Esophagus squamous epithelium (tissue), 4 donors: ENCODE measurements around the gene LMBRD1.

Experiments
- POLR2A ChIP-seq, 4 donors: fragments of 450-650 bp; IDR thresholded peaks; one replicate each; pipeline ENCODE4 v1.6.1; 2017; ENCODE audit warnings: antibody characterized with exemption in 4 of 4, mild to moderate bottlenecking in 4 of 4, moderate library complexity in 3 of 4
- TF ChIP-seq, protein P1 (sequence below), 6 experiments: fragments of 450-650 bp in 4 of 6; fragments of 200-600 bp in 2 of 6; sonication (generic) in 2 of 6; IDR thresholded peaks; one replicate each; pipeline ENCODE4 v1.5.1; 2016 to 2019; ENCODE audit warnings: antibody characterized with exemption in 6 of 6, mild to moderate bottlenecking in 4 of 6, moderate library complexity in 4 of 6

DNA sequence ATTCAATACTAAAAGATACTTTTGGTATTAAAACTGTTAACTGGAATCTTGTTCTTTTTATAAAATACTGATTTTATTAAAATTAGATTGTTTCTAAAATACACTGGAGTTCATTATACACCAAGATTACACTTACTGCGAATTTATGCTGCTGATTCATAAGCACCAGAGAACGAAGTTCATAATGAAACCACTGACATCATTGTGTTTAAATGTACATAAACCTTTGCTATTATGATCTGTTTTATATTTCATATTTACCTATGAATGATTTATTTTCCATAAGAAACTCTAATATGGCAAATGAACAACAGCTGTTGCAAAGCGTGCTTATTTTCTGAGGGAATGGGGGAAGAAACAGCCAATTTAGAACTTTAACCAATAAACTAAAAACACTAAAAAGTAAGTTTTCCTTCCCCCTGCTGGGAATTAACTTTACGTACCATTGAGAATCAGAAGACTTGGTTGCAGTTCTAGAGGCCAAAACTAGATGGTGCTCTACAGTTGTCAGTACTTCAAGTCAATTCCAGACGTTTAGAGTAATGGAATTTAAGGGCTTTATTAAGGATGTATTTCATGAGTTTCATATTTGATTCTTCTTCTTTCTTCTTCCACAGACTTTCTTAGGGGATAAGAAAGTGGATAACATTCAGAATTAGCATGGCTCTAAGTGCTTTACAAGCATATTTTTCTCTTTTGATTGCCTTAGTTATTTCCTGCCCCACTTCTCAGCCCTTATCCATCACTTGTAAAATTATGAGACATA is 38.8 kb upstream of the LMBRD1 start:
- TF ChIP-seq, protein P1, sequence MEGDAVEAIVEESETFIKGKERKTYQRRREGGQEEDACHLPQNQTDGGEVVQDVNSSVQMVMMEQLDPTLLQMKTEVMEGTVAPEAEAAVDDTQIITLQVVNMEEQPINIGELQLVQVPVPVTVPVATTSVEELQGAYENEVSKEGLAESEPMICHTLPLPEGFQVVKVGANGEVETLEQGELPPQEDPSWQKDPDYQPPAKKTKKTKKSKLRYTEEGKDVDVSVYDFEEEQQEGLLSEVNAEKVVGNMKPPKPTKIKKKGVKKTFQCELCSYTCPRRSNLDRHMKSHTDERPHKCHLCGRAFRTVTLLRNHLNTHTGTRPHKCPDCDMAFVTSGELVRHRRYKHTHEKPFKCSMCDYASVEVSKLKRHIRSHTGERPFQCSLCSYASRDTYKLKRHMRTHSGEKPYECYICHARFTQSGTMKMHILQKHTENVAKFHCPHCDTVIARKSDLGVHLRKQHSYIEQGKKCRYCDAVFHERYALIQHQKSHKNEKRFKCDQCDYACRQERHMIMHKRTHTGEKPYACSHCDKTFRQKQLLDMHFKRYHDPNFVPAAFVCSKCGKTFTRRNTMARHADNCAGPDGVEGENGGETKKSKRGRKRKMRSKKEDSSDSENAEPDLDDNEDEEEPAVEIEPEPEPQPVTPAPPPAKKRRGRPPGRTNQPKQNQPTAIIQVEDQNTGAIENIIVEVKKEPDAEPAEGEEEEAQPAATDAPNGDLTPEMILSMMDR (IDR thresholded peaks at IDR 0.05) = peak; percentile 40 to 71 (median 60)
- TF ChIP-seq POLR2A (IDR thresholded peaks at IDR 0.05) = no peak
